D341Med (cell line): Measurements from ENCODE around the gene ARHGAP10.
A peak's percentile ranks its signal among the peaks of the same experiment; 100 is the strongest.

Experiments
- DNase-seq: peaks from one replicate; pipeline ENCODE4 v3.0.0; 2012; ENCODE audit warnings: low spot score

The ARHGAP10 gene

DNA sequence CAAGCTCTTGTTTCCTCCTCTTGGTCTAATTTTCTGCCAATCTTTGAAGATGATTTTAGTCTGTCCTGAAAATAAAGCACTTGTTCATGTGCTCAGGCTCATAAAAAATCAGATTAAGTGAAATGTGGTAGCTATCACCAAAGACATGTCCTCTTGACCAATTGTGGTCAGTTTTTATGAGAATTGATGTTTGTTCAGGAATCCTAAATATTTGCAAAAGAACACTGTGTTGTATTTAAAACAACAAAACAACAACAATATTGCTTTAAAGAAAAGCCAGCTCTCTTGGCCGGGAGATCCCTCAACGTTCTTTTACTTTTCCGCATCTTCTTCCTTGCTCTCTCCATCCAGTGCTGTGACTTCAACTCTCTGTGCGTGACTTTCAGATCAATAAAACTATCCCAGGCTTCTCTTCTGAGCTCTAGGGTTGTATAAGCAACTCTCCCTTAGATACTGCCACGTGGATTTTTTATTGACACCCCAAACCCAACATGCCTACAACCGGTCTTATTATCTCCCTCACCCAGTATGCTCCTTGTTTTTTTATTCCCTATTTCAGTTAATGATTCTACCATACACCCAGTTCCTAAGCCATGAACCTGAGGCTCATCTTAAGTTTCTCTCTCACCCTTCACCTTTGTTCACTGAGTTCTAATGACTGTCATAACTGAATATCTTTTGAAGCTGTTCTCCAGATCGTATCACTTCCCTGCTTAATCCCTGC, 309.9 kb downstream of the ARHGAP10 start:
- no peak for DNase-seq

DNA sequence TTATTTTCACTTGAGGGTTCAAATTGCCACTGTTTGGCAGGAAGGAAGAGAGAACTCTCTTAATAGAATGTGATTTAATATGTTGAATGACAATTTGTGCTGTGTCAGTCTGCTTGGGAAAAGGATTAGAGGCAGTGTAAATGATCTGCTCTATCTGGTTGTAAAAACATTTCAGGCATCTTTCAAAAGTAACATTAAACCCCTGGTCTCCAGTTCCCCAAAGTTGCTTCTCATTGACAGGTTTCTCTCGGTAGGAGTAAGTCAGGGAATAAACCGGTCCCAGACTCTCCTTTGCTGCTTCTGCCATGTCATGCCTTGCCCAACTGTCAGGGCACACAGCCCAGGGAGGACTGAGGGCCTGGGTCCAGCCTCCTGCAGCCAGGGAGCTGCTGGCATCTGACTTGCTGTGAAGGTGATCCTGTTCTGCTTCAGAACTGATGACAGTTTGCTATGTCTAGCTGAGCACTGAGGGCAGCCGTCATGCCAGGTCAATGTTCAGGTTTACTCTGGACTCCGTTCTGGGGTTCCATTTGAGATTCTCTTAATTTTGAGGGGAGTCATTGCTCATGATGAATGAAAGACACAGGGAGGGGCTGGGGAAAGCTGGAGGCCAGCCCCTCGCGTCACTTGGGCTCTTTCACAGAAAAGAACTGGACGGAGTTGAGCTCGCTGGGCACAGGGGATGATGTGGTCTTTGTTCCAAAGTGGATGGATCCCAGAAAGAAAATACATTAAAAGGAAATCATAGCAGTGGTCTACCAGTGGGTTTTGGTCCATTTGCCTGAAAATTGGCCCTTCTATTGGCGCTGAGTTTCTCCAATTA, 312.4 kb downstream of the ARHGAP10 start:
- DNase-seq: no peak

DNA sequence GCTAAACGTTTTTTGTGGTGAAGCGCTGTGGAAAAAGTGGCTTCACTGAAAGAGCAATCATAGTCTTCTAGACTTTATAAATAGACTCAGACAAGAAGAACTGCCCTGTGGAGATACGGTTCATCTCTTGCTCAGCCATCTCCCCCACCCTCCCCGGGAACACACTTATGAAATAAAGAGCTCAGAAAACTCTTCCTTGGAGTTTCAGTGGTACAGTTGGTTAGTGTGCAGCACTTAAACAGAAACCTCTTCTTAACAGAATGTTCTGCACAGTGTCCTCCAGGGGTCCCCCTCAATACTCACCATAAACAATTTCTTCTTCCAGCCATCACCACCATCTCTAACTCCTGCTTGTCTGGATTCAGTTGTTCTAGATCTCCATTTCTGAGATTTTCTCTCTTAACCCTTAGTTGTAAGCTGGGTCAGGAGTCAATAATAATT, 313.0 kb downstream of the ARHGAP10 start:
- DNase-seq: no peak

DNA sequence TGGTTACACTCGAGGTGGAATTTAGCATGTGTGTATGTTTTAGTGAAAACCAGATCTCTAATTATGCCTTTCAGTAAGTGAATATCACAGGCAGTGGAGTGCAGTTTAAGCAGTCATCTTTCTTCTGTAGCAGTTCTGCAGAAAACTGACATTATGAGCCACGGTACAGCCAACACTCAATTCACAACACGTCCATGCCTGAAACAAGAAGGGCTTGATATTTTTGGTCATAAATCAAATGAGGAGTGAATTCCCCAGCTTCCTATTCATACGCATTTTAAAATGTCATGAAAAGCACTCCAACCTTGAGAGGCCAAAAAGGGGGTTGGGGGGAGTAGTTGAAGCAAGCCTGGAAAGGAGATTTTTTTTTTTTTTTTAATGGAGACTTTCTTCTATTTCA, 316.7 kb downstream of the ARHGAP10 start:
- DNase-seq: no peak

DNA sequence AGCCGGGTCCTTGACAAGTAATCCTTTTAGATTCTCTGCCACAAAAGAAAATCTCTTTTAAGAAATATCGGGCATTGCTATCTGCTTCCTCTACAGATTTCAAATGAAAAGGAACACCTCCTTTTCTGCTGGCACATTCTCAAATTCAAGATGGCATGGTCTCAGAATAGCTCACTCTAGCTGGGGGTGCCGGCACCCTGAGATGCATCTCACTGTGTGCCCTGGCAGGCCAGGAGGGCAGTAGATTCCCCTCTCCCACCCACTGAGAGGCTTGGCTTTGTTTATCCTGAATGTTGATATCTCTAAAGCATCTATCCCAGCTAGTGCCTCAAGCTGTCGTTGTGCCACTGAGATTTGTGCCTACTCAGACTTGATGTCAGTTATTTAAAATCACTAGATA, 319.5 kb downstream of the ARHGAP10 start:
- DNase-seq: no peak

DNA sequence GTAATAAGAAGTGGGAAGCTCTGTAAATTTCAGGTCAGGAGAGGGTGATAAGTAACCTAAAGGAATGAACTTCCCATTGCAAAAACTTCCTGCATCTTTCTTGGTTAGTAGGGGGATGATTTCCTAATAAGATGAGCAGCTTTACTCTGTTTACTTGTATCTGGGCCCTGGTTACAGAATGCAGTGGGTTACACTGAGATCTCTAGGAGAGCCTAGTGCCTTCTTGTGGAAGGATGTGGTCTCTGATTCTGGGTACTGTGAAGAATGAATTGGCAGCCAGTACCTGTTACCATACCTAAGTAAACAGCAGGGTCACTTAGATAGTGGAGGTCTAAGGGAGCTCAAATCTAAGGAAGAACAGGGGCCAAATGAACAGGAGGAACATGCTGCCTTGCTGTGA, 320.6 kb downstream of the ARHGAP10 start:
- no peak for DNase-seq

DNA sequence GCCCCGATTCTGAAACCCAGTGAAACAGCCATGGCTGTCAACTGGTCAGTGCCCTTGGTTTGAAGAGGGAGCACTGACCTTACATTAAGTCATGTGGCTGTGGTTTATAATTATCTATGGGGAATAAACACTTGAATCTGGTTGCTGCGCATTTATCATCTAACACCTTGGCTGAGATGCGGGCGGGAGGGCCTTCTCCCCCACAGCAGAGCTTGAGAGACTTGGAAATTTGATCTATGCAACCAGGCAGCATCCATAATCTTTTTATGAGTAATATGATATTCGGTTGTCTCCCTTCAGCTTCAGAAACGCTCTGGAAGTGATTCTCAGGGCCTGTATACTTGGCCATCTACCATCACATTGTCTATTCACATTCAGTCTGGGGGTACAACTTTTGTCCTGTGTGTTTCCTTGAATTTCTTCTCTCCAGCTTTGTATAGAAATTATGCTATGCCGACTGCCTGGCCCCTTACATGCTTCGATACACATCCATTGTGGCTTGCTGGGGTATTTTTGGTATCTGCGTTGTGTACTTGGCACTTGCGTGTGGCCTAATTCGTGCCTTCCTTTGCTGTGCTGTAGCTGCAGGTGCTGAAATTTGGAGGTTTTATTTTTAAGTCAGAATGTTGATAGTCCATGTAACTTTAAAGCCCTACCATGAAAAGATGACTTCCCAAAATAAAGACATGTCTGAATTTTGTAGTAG, 321.6 kb downstream of the ARHGAP10 start:
- peak; percentile 48 for DNase-seq

DNA sequence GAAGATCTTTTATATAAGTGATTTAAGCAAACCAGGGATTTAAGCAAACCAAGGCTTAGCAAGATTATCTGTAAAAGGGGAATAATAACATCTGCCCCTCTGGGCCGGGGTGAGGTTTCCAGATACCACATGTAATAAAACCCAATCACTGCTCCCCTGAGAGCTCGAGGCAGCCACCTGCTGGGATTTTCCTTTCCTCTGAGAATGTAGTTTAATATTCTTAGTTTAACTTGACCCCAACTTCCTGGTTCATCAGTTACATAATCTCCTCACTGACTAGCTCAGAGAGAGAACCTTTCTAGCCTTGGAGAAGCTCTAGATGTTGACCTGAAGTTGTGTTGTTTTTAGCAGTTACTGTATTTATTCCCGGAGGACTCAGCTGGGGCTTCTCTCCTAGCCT, 322.4 kb downstream of the ARHGAP10 start:
- peak; percentile 83 for DNase-seq

DNA sequence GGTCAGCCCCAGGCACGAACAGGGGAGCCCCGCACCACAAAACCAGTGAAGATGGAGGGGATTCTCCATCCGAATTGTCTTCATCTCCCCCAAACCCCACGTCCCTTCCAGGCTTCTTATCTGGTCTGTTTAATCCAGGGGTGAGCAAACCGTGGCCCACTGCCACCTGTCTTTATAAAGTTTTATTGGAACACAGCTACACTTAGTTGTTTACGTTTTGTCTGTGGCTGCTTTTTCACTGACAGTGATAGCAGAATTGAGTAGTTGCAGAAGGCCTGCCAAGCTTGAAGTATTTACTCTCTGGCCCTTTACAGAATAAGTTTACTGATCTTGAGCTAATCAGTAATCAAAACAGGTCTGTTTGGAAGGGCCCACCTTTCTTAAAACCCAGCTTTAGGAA, 324.0 kb downstream of the ARHGAP10 start:
- DNase-seq: no peak

DNA sequence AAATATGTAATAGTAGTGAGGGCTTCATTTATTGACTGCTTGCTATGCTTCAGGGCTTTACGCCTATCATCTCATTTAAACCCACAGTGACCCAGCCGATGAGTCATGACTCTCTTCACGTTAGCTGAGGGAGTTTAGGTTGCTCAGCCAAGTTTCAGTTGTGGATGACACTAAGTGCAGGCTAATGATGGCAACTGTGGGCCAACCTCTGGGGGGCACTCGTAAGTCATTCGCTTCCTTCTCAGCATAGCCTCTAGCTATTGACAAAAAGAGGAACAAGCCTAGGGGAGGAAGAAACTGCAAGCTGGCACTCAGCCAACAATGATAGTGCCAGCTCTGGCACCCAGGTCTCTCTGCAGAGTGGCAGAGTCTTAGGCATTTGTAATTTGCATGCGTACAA, 325.0 kb downstream of the ARHGAP10 start:
- DNase-seq: no peak

DNA sequence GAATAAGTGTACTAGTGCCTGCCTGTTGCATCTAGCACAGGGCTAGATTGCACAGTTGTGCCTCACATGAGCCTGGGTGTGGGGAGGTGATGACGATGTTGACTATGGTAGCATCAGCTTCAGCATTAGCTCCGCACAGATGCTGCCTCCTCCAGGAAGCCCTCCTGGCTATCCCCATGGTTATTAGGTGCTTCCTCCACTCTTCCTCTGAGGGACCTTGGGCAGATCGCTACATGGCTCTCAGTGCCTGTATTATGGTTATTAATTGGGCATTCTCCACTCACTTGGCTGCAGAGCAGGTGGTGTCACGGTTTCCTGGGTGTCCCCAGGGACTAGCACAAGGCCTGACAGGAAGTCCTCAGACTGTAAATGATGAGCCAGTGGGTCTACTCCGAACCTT, 325.6 kb downstream of the ARHGAP10 start:
- no peak for DNase-seq

DNA sequence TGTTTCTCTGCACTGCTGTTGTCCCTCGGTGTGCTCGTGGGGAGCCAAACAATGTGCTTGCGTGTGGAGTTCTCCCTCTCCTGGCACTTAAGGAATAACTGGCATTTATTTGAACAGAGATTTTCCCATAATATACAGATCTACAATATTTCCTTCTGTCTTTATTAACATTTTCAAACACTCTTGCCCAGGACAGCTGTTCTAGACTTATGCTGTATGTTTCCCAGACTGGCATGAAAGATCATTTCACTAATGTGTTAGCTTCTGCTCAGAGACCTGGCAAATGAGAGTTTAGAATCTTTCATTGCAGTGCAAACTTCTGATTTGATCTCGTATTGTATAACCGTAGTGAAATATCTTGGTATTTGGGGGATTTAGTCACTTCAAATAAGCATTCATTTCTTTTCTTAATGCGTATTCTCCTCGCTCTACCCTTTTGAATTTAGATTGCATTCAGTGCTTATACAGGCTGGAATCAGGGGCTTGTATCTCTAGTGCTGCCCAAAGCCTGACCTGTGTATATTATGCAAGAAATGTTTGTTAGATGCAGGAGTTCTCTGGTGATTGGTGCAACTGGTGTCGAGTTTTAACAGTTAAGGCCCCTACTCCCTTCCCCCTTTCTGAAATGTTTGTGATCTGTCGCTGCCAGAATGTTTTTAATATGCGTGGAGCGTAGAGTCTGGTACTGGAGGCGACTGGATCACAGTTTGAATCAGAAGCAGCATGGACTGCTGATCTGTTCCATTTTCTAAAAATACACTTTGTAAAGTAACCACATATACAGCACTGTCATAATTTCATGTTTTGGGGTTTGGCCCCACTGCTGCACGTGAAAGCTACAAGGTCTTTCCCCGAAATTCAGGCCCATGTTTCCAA, 326.3 kb downstream of the ARHGAP10 start:
- DNase-seq: no peak

DNA sequence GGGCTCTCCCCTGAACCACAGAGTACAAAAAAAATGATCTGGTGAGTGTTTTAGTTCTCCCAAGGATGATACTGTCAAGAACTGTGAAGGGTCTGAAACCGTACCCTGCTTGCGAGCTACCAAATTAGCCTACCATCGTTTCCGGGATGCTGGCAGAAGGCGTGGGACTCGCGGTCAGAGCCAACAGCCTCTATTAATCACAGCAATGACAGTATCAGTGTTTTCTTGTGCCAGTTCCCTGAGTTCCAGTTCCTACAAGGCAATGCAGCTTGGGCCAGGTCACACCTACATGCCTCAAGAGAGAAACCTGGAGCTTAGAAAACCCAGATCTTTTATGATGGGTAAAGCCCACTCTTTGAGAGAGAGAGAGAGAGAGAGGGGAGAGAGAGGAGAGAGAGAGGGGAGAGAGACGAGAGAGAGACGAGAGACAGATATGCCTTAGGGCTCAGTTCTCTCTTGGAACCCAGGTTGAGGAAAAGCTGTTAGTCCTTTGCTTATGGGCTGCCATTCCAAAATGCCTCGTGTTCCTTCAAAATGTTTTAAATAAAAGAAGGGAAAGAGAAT, 327.8 kb downstream of the ARHGAP10 start:
- no peak for DNase-seq

DNA sequence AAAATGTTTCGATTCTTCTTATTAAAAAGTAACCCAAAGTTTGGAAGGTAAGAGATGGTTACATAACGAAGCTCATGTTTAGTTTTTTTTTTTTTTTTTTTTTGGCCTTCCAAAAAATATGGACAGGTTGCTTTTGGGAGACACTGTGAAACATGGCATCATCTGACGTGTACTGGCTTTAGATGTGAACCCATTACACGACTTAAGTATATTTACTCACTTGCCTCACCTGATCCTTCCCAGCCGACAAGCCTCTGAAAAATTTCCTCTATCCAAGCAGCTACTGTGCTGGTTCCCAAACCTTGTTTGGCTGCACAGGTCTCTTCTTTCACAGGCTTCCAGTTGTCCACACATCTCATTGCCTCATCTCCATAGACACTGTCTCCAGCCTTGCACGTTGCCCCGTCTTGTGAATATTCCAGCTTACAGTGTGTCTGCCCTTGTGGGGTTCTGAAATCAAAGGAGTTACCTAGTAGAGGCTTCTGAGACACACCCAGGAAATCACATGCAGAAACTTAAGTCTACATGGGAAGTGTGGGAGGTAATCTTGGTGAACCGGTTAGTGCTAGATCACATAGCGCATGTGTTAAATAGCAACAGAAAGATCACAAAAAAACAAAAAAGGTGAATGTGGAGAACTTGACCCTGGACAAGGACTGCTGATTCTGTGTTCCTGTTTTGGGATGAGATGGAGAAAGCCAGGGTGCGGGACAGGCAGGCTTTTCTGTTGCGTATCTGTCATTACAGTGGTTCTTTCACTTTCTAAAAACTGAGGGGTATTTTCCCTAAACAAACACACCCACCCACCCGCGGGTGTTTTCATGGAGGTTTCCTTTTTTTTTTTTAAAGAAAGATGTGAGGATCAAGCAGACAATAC, 328.6 kb downstream of the ARHGAP10 start:
- no peak for DNase-seq

DNA sequence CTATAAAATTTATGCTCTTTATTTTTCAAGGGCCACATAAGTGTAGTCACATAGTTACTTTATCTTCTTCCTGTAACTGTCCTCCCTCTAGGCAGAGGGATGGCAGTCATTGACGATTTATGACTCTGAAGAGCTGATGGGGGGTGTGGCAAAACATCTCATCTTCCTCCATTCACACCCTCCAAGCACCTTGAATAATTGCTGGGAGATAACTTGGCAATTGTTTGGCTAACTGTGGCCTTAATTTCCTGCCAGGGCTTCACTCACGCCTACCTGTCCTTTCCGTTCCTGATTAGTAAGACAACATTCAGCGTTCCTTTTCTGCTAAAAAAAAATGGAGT, 329.2 kb downstream of the ARHGAP10 start:
- DNase-seq: no peak

DNA sequence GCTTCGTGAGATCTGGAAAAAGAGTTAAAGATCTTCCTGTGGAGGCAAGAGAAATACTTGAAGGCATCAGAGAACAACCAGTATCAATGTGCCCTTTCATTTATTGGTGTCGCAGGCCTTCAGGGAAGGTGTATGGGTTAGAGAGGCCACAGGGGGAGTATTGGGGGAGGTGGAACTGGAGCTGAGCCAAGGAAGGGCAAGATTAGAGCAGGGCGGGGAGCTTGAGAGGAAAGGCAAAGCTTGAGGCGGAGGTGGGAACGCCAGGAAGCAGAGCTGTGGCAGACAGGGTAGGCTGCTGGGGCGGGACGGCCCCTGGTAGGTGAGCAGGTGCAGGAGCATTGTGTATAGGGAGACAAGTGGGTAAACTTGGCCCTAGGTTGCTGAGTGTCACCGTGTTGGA, 329.9 kb downstream of the ARHGAP10 start:
- no peak for DNase-seq

DNA sequence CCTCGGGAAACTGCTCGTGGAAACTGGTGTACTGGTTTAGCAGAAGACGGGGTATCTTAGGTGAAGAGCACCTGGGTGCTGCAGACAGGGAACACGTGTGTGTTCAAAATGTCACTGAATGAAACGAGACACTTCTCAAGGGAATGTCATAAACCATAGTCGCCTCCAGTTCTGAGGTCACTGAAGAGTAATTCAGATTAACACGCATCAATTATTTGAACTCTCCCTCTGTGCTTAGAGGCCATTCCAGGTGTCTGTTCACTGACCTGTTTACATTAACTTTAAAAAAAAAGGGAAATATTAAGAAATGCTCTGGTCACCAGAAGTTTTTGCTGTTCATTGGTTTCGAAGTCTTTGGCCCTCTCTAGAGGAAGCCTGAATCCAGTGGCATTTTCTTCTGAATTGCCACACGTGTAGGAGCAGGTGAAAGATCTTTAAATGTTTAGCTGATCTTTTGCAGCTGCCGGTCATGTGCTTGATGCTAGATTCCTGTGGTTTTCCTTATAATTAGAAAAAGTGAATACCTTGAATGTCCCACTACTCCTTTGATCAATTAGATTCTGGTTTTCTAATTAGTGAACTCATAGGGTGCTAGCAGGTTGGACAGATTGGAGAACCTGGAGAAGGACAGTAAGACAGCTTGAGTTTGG, 330.5 kb downstream of the ARHGAP10 start:
- DNase-seq: no peak

DNA sequence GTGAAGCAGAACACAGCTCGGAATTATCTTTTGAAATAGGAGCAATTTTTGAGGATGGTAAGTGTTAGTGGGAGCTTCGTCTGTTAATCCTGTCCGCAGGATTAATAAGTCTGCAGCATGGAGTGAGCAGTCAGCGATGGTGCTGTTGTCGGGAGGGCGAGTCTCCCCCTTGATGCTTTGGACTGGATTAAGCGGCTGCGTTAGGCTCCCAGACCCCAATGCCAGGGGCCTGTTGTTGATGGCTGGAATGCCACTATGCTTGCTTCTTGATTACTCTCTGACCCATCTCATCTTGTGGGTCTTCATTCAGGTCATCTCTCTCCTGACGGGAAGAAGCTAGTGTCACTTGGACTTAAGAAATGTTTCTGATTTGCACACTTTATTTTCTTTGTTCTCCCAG, 332.6 kb downstream of the ARHGAP10 start:
- no peak for DNase-seq

DNA sequence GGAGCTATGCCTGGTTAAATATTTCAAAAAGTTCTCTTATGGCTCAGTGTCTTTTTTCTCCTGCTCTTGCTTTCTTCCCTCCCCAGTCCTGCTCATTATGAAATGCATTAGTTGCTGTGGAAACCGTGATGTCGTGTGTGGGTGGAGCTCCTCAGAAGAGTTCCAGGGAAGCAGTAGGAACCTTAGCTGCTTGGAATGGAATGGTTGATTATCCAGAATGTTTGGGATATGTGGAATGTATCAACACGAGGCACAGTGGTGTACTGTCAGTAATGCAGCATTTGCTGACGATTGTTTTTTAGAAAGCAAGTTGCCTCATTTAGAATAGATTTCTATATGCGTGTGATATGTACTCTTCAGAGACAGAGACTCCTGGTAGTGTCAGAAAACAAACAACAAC, 333.2 kb downstream of the ARHGAP10 start:
- DNase-seq: no peak

DNA sequence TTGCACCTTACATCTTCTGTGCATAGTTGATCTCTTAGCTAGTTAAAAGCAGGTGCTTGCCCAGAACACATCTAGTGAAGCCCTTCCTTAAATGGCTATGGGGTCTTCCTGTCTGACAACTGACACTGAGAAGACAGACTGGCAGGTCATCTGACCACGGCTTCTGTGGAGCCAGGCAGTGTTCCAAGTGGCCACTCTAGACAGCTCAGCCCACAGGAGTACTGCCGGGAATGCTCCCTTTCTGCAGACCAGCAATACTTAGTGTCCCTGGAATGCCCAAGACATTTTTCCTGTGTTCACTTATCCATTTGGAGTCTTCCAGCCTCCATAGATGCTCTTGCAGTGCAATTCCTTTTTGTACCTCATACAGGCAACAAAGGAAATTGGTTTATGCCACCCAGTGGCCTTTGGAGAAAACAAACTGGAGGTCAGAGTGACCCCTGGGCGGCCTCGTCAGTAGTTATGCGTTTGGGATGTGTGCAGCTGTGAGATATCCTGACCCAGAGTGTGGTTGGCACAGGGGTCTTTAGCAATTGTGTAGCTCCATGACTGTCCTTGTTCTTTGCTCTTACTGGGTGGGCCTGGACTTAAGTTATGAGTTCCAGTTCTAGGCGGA, 335.5 kb downstream of the ARHGAP10 start:
- DNase-seq: no peak
